ENCODE results near the gene LCOR. TPM values are rescaled to one million over a fixed set of nuclear protein-coding genes. Genes with fewer than 3 reads are reported as not detected.

Gene LCOR
- total and polyA plus RNA-seq, 2 of the 13 experiments (the other 11 are each of a cell fraction or from before 2014, with no cell fraction given), result 12.4 to 23.7 TPM

DNA sequence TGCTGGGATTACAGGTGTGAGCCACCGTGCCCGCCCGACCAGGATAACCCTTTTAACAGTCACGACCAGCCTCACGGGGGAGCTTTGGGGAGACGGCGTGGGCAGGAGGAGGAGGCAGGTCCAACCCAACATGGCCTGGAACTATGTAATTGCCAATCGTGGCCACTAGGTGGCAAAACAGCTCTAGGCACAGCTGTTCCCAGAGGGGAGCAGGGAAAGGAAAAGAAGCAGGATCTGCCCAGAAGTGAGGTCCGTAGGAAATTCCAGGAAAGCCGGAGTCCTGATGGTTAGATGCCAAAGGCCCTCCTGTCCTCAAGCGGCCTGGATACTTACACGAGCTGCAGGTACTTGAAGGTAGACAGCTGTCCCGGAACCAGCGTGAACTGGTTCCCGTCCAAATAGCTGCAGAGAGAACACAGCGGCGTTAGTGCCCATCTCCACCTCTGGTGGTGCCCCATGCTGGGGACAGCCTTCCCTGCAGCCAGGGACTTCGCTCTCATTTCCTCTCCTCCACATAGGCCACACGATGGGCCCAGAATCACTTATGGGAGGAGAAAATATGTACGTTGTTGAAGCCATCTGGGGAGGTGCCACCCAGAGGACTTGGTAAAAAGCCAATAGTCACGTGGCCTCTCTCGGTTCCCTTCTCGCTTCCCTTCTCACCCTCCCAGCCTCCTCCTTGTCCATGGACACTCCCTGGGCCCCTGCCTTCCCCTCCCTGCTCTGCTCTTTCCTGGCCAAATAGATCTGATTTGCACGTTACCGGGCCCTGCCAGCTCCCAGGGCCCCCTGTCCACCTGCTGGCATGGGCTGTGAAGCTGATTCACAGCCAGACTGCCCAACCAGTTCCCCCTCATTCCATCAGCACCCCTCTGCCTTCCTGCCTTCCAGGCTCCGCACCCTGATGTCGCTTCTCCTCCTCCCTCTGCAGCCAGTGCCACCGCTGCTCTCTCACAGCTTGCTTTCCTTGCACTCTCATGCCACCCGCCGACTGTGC is 205.6 kb downstream of the LCOR start (continued):
- TF ChIP-seq, protein P1, sequence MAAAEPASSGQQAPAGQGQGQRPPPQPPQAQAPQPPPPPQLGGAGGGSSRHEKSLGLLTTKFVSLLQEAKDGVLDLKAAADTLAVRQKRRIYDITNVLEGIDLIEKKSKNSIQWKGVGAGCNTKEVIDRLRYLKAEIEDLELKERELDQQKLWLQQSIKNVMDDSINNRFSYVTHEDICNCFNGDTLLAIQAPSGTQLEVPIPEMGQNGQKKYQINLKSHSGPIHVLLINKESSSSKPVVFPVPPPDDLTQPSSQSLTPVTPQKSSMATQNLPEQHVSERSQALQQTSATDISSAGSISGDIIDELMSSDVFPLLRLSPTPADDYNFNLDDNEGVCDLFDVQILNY (CRISPR knock-in tag; conservative IDR thresholded peaks at IDR 0.05), result no peak
- TF ChIP-seq ZNF556 (CRISPR knock-in tag; IDR thresholded peaks at IDR 0.05; ENCODE audit: borderline replicate concordance) (peak; percentile 55; the same call in 1 of the 2 replicates), STAG1 (CRISPR knock-in tag; IDR thresholded peaks at IDR 0.05) (peak; percentile 84), RAD51 (IDR thresholded peaks at IDR 0.05; ENCODE audit: borderline replicate concordance) (no peak), HDAC1 (CRISPR knock-in tag; IDR thresholded peaks at IDR 0.05) (0 out of 2 replicates have a peak, but pooled peaks have one; percentile 17), AHR (CRISPR knock-in tag; IDR thresholded peaks at IDR 0.05) (0 out of 2 replicates have a peak, but pooled peaks have one; percentile 24), IRF2 (CRISPR knock-in tag; IDR thresholded peaks at IDR 0.05) (0 out of 2 replicates have a peak, but pooled peaks have one; percentile 39), TGIF2 (CRISPR knock-in tag; IDR thresholded peaks at IDR 0.05) (0 out of 2 replicates have a peak, but pooled peaks have one; percentile 42)
- TF ChIP-seq, protein P2, sequence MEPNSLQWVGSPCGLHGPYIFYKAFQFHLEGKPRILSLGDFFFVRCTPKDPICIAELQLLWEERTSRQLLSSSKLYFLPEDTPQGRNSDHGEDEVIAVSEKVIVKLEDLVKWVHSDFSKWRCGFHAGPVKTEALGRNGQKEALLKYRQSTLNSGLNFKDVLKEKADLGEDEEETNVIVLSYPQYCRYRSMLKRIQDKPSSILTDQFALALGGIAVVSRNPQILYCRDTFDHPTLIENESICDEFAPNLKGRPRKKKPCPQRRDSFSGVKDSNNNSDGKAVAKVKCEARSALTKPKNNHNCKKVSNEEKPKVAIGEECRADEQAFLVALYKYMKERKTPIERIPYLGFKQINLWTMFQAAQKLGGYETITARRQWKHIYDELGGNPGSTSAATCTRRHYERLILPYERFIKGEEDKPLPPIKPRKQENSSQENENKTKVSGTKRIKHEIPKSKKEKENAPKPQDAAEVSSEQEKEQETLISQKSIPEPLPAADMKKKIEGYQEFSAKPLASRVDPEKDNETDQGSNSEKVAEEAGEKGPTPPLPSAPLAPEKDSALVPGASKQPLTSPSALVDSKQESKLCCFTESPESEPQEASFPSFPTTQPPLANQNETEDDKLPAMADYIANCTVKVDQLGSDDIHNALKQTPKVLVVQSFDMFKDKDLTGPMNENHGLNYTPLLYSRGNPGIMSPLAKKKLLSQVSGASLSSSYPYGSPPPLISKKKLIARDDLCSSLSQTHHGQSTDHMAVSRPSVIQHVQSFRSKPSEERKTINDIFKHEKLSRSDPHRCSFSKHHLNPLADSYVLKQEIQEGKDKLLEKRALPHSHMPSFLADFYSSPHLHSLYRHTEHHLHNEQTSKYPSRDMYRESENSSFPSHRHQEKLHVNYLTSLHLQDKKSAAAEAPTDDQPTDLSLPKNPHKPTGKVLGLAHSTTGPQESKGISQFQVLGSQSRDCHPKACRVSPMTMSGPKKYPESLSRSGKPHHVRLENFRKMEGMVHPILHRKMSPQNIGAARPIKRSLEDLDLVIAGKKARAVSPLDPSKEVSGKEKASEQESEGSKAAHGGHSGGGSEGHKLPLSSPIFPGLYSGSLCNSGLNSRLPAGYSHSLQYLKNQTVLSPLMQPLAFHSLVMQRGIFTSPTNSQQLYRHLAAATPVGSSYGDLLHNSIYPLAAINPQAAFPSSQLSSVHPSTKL (CRISPR knock-in tag; IDR thresholded peaks at IDR 0.05), result 0 out of 2 replicates have a peak, but pooled peaks have one; percentile 17
